ENCODE results near the gene PRKN.

DNA sequence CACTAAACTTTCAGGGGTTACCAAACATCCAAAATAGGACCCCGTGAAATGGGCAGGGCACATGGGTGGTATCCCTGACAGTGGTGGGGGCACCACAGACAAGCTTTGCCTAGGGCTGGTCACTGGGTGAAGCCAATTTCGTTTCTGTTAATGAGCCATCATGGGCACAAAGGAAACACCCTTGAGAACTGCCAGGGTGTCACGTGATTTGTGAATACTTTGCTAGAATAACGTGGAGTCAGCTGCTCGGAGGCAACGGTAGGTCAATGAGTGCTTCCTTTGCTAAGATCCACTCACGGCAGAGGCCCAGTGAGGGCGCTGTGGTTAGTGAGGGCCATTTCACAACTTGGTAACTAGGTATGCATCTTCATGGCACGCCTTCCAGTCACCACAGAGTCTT lies 1366.0 kb downstream of the PRKN start:
- TF ChIP-seq, protein P1, sequence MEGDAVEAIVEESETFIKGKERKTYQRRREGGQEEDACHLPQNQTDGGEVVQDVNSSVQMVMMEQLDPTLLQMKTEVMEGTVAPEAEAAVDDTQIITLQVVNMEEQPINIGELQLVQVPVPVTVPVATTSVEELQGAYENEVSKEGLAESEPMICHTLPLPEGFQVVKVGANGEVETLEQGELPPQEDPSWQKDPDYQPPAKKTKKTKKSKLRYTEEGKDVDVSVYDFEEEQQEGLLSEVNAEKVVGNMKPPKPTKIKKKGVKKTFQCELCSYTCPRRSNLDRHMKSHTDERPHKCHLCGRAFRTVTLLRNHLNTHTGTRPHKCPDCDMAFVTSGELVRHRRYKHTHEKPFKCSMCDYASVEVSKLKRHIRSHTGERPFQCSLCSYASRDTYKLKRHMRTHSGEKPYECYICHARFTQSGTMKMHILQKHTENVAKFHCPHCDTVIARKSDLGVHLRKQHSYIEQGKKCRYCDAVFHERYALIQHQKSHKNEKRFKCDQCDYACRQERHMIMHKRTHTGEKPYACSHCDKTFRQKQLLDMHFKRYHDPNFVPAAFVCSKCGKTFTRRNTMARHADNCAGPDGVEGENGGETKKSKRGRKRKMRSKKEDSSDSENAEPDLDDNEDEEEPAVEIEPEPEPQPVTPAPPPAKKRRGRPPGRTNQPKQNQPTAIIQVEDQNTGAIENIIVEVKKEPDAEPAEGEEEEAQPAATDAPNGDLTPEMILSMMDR (conservative IDR thresholded peaks at IDR 0.05; ENCODE audit: low read depth in 2 of 2): peak in 1 of 2 experiments; percentile 27; a peak in 1 of 4 replicates
- no peak for TF ChIP-seq EZH2 (IDR thresholded peaks at IDR 0.05; ENCODE audit: low read depth, unreplicated experiment)
- TF ChIP-seq POLR2AphosphoS5 (IDR thresholded peaks at IDR 0.05; ENCODE audit: low read depth): no peak
- TF ChIP-seq, protein P2, sequence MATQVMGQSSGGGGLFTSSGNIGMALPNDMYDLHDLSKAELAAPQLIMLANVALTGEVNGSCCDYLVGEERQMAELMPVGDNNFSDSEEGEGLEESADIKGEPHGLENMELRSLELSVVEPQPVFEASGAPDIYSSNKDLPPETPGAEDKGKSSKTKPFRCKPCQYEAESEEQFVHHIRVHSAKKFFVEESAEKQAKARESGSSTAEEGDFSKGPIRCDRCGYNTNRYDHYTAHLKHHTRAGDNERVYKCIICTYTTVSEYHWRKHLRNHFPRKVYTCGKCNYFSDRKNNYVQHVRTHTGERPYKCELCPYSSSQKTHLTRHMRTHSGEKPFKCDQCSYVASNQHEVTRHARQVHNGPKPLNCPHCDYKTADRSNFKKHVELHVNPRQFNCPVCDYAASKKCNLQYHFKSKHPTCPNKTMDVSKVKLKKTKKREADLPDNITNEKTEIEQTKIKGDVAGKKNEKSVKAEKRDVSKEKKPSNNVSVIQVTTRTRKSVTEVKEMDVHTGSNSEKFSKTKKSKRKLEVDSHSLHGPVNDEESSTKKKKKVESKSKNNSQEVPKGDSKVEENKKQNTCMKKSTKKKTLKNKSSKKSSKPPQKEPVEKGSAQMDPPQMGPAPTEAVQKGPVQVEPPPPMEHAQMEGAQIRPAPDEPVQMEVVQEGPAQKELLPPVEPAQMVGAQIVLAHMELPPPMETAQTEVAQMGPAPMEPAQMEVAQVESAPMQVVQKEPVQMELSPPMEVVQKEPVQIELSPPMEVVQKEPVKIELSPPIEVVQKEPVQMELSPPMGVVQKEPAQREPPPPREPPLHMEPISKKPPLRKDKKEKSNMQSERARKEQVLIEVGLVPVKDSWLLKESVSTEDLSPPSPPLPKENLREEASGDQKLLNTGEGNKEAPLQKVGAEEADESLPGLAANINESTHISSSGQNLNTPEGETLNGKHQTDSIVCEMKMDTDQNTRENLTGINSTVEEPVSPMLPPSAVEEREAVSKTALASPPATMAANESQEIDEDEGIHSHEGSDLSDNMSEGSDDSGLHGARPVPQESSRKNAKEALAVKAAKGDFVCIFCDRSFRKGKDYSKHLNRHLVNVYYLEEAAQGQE (IDR thresholded peaks at IDR 0.05; ENCODE audit: unreplicated experiment): no peak
- no peak for TF ChIP-seq ZNF114 (CRISPR knock-in tag; IDR thresholded peaks at IDR 0.05)
- no peak for TF ChIP-seq EZH2phosphoT487 (IDR thresholded peaks at IDR 0.05; ENCODE audit: unreplicated experiment)
- TF ChIP-seq ZNF331 (CRISPR knock-in tag; IDR thresholded peaks at IDR 0.05; ENCODE audit: low read depth): no peak
- no peak for TF ChIP-seq ETS1 (IDR thresholded peaks at IDR 0.05)

Data from GM23338 (cell line).